HG03025 (cell line): Measurements from ENCODE around the gene TMEM235.

Experiments used
- ATAC-seq: cut with Tn5 transposase; IDR thresholded peaks from one replicate; pipeline ENCODE4 v1.9.1; 2021; ENCODE audit warnings: mild to moderate bottlenecking, moderate library complexity; ENCODE audit not compliant: unreplicated experiment, low FRiP score

Gene TMEM235

DNA sequence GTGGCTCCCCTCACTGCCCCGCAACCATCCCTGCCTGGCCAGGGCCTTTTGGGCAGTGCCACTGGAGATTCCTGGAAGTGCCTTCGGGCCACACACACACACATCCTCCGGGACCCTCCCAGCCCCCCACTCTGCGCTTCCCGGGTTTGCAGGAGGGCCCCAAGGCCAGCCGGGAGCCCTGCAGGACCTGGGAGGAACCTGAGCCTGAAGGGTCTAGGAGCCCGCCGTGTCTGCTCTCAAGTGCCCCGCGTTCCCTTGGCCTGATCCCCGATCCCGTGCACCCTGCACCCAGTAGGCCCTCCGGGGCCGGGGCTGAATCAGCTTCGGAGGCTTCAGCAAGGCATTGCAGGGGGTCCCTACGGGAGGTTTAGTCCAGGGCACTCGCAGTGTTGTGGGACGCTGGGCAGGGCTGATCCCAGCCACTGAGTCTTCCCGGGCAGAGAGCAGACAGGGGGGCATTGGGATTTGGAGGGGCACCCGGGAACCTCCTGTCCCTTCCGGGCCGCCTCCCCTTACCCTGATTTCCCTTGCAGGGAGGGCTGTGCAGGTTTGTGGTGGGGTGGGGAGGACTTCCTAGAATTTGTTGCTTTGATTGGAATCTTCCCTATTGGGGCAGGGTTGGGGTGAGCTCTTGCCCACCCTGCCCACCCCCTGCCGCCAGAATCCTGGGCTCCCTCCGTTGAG is 36.9 kb downstream of the TMEM235 start:
- ATAC-seq, result no peak

DNA sequence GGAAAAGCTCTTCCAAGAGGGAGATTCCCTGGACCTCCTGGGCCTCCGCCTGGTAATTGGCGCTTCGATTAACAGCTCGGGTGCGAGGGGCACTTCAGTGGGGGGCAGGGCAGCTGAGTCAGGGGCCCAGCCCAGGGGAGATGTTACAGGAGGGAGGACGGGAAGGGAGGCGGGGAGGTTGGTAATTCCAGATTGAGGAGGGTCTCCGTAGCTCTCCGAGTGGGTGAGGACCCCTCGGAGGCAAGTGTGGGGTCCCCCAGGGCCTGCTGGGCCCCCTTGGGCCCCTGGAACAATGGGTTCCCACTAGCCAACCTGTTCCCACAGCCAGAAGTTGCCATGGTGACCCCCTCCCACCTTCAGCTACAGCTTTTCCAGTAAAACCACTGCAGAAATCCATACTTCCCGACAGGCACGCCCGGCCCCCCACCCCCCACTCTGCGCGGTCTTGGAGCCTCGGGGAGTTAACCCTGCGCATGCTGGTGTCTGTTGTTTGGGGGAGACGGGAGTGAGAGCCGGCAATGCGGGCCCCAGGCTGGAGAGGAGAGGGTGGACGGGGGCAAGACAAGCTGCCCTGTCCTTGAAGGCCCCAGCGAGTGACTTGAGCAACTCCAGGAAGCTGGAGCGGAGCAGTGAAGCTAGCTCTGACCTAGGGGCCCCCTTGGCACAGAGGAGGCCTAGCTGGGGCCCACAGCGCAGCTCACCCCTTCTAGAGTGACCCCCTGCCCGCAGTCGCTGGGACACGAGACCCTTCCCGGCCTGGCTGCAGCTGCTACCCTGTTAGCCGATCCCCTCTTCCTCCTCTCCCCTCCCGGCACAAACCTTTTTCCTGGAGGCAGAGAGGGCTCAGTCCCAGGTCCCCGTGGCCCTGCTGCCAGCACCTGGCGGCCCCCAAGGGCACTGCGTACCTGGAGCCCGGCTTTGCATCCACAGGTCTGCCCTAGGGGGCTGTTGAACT is 37.8 kb downstream of the TMEM235 start:
- no peak for ATAC-seq

DNA sequence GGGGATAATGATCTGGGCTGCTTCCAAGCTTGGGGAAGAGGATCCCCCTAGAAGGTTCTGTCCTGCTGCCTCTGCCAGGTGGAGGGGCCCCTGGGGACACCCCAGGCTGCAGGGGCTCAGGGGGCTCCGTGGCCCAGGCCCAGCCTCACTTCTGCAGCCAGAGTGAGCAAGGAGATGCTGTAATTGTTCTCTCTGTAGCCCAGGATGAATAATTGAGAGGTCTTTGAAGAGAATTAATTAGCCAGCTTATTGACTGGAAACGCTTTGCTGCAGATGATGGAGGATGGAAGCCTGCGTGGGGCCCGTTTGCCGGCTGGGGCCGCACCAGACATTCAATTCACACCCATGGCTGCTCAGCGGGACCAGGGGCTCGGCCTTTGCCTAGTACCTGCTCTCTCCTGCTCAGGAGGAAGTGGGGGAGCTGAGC is 38.5 kb downstream of the TMEM235 start:
- no peak for ATAC-seq

DNA sequence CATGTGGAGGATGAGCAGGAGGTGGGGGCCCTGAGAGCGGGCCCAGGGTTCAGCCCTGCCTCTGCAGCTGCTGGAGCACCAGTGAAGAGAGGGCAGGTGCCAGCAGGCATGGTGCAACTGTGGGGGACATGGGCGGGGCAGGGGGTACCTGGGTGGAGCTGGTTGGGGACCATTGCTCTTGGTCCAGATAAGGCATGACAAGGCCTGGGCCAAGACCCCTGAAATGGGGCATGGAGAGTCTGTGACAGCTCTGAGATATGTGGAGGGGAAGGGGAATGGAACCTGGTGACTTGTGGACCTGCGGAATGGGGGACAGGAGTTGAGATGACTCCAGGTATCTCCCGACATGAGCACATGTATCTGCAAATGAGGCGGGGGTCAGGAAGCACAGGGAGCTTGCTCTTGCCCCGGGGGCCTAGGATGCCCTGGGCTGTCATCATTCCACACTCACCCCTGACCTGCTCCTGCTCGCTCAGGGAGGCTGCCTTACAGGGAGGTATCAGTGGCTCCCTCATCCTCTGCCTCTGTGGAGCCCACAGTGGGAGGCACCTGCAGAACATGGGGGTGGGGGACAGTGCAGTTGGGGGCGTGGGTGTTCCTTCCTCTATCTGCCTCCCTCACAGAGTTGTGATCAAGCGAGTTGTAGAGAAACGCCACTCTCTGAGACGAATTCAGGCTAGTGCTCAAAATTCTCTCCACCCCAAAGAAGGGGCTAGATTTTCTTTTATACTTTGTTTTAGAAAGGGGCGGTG is 40.2 kb downstream of the TMEM235 start:
- no peak for ATAC-seq

DNA sequence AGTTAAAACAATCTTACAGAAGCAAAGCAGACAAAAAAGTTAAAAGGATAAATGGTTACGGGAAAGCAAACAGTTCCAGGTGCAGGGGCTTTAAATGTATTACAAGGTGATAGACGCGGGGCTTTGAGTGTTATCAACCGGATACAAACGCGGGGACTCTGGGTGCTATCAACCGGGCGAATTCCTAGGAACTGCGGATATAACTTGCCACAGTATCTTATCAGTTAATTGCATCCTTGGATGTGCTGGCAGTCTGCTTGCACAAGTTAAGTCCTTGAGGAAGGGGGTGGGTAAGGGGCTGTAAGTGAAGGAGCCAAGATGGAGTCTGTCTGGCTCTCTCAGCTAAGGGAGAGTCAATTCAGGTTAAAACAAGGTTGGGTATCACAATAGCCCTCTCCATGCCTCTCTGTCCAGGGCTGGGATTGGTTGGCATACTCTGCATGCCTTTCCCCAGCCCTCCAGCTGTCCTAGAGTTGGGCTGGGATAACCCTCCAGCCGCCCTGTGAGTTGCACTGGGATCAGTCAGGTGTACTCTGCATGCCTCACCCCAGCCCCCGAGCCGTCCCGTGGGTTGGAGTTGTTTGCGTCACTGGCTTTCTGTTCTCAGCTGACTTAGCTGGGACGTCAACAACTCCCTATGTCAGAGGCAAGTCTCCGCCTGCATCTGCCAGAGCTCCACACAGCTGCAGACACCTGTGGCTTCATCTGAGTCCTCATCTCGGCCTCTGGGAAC is 40.9 kb downstream of the TMEM235 start:
- ATAC-seq, result no peak

DNA sequence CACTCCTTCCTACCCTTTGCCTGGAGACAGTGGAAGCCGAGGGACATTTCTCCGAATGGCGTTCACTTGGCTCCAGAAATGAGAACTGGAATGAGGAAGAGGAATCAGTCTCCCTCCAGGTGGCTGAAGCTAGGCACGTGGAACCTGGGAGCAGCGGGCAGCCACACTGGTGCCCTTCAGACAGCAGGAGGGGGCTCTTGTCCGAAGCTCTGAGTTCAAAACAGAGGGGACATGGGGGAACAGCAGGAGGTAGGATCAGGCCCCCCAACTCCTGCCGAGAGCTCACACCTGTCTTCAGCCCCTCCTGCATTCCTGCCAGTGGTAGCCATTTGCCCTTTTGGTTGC is 41.5 kb downstream of the TMEM235 start:
- no peak for ATAC-seq

DNA sequence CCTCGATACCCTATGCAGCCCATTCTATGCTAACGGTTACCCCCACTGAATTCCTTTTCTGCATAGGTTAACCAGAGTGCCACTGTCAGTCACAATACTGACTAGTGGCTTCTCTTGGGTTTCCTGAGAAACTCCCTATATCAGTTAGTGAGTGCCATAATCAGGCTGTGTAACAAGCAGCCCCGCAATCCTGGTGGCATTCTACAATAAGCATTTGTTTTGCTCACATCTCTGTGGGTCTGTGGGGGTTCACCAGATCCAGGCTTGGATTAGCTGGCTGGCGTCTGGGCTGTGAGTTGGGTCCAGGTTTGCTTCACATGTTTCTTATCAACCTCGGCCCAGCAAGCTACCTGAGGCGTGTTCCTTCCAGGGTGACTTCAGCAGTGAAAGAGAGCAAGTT is 42.4 kb downstream of the TMEM235 start:
- no peak for ATAC-seq

DNA sequence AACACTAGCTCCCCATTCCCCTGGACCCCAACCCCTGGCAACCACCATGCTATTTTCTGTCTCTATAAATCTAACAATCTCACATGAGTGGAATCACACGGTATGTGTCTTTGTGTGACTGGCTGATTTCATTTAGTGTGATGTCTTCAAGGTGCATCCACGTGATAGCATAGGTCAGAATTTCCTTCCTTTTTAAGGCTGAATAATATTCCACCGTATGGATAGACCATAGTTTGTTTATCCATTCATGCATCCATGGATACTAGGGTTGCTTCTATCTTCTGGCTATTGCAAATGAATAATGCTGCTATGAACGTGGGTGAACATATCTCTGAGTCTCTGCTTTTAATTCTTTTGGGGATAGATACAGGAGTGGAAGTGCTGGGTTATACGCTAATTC is 43.9 kb downstream of the TMEM235 start:
- no peak for ATAC-seq

DNA sequence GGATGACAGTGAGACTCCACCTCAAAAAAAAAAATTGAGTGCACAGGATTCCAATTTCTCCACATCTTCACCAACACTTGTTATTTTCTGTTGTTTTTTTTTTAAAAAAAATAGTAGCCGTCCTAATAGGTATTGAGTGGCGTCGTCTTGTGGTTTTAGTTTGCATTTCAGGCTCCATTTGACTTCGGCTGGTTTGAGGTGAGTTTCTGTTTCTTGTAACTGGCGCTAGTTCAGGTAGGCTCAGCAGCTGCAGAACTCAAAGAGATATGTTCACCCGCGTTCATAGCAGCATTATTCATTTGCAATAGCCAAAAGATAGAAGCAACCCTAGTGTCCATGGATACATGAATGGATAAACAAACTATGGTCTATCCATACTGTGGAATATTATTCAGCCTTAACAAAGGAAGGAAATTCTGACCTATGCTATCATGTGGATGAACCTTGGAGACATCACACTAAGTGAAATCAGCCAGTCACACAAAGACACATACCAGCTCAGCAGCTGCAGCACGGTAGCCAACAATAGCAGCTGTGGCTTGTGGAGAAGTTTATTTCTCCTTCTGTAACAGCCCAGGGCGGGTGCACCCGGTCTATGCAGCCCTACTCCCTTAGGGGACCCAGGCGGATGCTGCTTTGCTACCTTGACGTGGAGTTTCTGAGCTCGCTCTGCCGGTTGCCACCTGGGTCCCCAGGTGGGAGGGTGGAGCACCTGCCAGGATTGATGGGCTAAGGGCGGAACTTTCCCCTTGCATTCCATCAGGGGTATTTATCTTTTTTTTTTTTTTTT is 44.9 kb downstream of the TMEM235 start:
- no peak for ATAC-seq

DNA sequence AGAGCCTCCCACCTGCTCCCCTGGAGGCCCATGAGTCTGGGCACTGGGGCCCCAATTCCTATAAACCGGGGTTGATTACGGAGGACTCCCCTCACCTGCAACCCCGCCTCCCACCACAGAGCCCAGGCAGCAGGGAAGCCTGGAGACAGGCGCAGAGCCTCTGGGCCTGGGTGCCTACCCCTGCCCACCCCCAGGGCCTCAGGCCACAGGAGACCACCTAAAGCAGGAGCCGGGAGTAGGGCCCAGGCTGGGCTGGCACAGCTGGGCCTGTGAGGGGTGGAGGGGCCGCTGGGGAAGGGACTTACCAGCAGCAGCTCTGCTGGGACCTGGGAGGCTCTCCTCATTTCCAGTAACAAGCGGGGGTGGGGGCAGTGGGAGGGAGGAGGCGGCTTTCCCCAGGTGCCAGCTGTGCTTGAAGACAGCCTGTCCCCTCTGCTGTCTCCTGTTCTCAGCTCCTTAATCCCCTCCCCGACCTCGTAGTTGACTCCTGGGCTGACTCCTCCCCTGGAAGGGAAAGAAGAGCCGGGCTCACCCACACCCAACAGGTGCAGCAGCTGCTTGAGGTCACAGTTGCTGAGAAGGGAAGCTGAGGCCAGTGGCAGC is 46.8 kb downstream of the TMEM235 start:
- ATAC-seq, result no peak

DNA sequence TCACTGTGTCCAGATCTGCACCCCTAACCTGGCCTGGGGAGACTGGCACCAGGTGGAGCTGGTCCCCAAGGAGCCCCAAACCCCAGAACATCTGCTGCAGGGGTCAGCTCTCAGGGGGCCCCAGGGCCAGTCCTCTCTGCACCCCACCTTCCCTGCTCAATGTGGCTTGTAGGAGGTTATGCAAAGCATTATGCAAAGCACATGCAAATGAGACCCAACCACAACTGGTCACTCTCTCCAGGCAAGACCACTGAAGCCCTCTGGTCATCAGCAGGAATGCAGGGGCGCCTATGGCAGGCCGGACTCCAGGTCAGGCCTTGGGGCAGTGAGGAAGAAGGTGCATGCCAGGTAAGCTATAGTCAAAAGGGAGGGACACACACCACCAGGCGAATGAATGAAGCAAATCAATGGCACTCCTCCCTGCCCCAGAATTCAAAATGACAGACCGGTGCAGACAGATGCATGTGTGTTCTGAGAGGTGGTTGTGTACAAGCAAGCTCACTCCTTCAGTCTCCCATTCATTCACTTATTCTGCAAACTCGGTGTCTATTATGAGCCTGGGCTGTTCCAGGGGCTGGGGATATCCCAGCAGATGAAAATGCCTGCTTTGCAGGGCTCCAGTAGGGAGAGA is 48.0 kb downstream of the TMEM235 start:
- ATAC-seq, result no peak

DNA sequence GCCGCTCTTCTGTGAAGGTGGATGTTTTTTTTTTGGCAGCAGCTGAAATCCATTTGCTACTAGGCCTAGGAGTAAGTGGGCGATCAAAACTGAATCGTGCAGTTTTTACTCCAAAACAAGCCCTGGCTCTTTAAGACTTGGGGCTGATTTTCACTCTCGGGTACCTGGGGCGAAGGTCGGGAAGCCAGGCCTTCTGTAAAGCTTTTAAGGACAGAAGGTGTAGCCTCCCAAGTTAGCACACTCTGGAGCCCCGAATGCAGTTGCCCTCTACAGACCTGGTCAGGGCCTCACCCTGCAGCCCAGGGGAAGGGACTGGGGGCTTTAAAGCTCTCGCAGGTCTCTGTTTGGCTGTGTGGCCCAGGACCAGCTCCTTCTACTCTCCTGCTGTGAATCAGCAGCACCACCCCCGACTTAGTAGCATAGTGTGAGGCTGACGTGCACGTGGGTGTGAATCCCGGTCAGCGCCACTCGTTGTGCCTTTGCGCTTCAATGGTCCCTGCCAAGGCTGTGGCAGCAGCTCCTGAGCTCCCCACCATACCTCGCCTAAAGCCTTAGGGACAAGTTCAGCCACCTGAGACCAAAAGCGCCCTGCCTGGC is 49.9 kb downstream of the TMEM235 start:
- no peak for ATAC-seq

DNA sequence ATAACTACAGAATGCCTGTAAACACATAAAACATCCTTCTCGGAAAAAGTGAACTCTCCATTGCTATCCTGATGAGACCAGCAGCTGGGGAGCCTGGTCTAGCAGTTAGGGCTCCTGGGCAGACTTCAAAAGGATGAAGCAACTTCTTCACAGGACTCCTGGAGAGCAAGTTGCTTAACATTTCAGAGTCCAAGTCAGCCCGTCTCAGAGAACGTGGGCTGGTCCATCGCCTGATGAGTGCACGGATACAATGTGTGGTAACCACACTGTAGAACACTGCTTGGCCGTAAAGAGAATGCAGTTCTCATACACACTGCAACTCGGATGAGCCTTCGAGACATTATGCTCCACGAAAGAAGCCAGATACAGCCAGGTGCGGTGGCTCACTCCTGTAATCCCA is 52.7 kb downstream of the TMEM235 start:
- ATAC-seq, result no peak

DNA sequence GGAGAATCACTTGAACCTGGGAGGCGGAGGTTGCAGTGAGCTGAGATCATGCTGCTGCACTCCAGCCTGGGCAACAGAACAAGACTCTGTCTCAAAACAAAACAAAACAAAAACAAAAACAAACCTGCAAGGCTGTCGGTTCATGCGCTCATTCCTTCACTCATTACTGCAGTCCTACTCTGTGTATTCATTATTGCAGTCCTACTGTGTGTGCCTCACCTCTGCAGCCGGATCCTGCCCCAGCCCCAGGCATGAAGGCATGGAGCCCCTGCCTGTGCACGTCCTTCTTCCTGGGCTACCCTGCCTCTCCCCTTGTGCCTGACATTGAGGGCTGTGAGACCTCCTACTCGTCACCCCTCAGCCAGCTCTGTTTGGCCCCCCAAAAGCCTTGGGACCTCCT is 57.6 kb downstream of the TMEM235 start:
- ATAC-seq, result no peak

DNA sequence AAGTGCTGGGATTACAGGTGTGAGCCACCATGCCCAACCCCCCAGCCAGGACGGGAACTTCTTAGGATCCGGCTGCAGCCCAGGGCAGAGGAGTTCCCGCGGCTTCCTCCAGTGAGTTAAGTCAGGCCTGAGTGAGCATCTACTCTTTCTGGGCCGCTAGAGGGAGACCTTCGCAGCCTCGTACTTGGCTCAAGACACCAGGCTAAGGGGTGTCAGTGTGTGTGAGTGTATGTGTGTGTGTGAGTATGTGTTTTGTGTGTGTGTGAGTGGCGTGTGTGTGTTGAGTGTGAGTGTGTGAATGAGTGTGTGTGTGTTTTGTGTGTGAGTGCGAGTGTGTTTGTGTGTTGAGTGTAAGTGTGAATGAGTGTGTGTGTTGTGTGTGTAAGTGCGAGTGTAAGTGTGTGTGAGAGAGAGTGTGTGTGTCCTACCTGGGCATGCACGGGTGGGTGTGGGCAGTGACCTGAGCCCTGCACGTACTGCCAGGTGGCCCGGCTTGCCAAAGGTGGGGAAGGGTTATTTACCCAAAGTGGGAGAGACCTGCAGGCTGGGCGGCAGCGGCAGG is 58.5 kb downstream of the TMEM235 start:
- ATAC-seq, result no peak
